Nephron (organoid): Measurements from ENCODE around the gene ANKRD13B.

Experiments
- H3K27ac Mint-ChIP-seq, 3 experiments: 2 replicates each; pipeline ENCODE4 v1.8.0; 2020; ENCODE audit warnings: mixed read lengths in 3 of 3, mild to moderate bottlenecking in 2 of 3, moderate library complexity in 1 of 3
- H3K27me3 Mint-ChIP-seq: 2 replicates; pipeline ENCODE4 v1.8.0; 2021; ENCODE audit warnings: low read depth, mild to moderate bottlenecking, moderate library complexity, mixed read lengths
- H3K36me3 Mint-ChIP-seq: 2 replicates; pipeline ENCODE4 v1.8.0; 2020; ENCODE audit warnings: low read depth, mixed read lengths
- H3K4me1 Mint-ChIP-seq: 2 replicates; pipeline ENCODE4 v1.8.0; 2020; ENCODE audit warnings: mixed read lengths
- H3K4me3 Mint-ChIP-seq, 3 experiments: 2 replicates each; pipeline ENCODE4 v1.8.0; 2020; ENCODE audit warnings: mild to moderate bottlenecking in 3 of 3, mixed read lengths in 3 of 3, moderate library complexity in 2 of 3
- H3K9me3 Mint-ChIP-seq: 2 replicates; pipeline ENCODE4 v1.8.0; 2020; ENCODE audit warnings: mixed read lengths
- TF ChIP-seq, protein P1 (sequence below), 3 experiments: fragments of 200-600 bp; sonication (generic); IDR thresholded peaks; one replicate each; pipeline ENCODE4 v1.5.0; 2021; ENCODE audit warnings: antibody characterized with exemption in 3 of 3; ENCODE audit not compliant: unreplicated experiment in 3 of 3

Gene ANKRD13B

DNA sequence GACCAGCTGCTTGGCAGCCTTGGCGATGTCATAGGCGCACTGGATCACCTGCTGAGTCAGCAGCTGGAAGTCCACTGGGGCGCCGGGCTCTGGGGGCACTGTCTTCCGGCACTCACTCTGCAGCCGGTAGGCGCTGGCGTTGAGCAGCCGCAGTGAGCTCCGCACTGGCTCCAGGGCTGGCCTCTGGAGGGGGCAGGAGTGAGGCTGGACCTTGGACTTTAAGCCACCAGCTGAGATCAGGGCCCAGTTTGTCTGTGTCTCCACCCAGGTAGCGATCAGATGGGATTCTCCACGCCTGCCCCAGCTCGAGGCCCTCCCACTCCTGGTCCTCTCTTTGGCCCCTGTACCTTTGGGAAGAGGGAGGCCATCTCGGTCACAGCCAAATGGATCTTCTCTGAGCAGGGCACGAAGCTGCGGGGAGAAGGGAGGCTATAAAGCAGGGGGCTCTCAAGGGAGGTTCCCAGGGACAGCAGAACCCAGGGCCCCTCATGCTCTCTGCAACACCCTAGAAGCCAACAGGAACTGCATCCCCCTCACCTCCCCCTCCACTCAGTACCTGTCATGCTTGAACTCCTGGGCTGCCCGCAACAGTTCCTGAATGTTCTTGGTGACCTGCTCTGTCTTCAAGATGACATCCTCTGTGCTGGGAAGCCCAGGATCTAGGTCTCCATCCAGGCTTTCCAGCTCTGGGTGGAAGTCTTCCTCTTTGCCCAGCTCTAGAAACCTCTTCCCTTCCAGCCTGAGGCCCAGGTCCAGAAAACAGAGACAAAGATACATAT is 18.0 kb upstream of the ANKRD13B start:
- TF ChIP-seq, protein P1, sequence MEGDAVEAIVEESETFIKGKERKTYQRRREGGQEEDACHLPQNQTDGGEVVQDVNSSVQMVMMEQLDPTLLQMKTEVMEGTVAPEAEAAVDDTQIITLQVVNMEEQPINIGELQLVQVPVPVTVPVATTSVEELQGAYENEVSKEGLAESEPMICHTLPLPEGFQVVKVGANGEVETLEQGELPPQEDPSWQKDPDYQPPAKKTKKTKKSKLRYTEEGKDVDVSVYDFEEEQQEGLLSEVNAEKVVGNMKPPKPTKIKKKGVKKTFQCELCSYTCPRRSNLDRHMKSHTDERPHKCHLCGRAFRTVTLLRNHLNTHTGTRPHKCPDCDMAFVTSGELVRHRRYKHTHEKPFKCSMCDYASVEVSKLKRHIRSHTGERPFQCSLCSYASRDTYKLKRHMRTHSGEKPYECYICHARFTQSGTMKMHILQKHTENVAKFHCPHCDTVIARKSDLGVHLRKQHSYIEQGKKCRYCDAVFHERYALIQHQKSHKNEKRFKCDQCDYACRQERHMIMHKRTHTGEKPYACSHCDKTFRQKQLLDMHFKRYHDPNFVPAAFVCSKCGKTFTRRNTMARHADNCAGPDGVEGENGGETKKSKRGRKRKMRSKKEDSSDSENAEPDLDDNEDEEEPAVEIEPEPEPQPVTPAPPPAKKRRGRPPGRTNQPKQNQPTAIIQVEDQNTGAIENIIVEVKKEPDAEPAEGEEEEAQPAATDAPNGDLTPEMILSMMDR (IDR thresholded peaks at IDR 0.05; ENCODE audit: unreplicated experiment in 3 of 3), result no peak
- no peaks in the 10 kb centered on the region for H3K9me3 Mint-ChIP-seq
- H3K4me1 Mint-ChIP-seq, result peaks cover 26% of the 10 kb centered on the region
- H3K27me3 Mint-ChIP-seq, result peaks cover 9% of the 10 kb centered on the region
- H3K4me3 Mint-ChIP-seq, result peak overlapping the region in 1 of 3 experiments; percentile 38
- H3K36me3 Mint-ChIP-seq, result peaks cover 19% of the 10 kb centered on the region
- H3K27ac Mint-ChIP-seq, result peak overlapping the region in 1 of 3 experiments; percentile 41

DNA sequence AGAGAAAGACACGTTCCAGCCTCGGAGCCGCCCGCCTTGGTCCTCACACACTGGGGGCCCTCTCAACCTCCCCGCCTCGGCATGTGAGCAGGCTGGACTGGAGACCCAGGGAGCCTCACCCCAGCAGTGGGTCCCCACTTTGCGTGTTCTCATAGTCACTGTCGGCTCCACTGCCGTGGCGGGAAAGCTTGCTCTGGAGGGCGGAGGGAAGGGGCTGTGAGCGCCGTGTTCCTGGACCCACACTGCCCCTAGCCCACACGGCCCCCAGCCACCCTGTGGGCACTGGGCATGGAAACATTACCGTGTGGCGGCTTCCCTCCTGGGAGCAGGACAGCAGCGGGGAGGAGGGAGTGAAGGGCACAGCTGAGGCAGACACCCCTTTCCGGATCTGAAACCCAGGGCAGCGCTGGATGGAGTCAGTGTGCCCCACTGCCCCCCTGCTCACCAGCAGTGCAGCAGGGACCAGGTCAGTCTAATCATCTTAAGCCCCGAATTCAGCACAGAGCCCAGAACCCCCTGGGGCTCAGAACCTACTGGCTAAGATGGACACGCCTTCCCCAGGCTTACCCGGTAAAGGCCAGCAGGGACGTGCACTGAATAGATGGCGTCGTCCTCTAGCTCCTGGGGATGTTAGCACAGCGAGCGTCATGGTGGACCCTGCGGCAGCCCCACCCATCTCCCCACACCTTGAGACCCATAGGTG is 17.3 kb upstream of the ANKRD13B start:
- H3K9me3 Mint-ChIP-seq, result no peaks in the 10 kb centered on the region
- peaks cover 30% of the 10 kb centered on the region for H3K4me1 Mint-ChIP-seq
- no peak overlapping the region for H3K27ac Mint-ChIP-seq
- no peak overlapping the region for H3K4me3 Mint-ChIP-seq
- H3K36me3 Mint-ChIP-seq, result peaks cover 24% of the 10 kb centered on the region
- TF ChIP-seq, protein P1 (IDR thresholded peaks at IDR 0.05; ENCODE audit: unreplicated experiment in 3 of 3), result no peak
- peaks cover 6% of the 10 kb centered on the region for H3K27me3 Mint-ChIP-seq

DNA sequence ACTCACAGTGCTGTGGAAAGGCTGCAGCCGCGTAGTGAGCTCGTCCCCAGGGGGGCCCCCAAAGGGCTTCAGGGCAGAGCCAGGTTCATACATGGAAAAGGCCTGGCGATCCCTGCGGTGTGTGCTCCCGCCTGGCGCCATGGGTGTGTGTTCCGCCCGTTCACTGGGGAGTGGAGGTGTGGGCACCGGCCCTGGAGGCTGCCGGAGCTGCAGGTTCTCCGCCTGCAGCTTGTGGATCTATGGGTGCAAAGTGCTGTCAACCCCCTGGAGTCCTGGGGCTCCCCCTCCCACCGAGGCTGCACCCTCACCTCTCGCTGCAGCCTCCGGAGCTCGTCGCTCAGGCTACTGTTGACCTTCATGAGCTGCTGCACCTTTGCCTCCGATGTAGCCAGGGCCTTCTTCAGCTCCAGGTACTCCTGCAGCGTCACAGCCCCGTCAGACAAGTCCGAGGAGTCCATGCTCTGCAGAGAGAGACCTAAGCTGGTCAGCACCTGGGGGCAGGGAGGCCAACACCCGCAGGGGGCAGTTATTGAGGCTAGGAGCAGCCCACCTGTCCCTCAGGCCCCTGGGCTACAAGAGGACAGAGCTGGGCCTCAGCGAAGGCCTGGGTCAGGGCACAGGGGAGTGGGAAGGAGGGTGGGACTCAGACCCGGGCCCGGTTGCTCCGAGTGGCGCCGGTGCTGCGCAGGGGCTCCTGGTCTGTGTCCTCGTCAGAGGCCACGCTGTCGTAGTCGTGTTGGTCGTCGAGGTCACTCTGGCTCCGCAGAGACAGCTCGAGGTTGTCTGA is 16.5 kb upstream of the ANKRD13B start:
- H3K4me3 Mint-ChIP-seq, result no peak overlapping the region
- peaks cover 20% of the 10 kb centered on the region for H3K36me3 Mint-ChIP-seq
- no peaks in the 10 kb centered on the region for H3K27me3 Mint-ChIP-seq
- TF ChIP-seq, protein P1 (IDR thresholded peaks at IDR 0.05; ENCODE audit: unreplicated experiment in 3 of 3), result no peak
- no peak overlapping the region for H3K27ac Mint-ChIP-seq
- no peaks in the 10 kb centered on the region for H3K9me3 Mint-ChIP-seq
- H3K4me1 Mint-ChIP-seq, result peaks cover 22% of the 10 kb centered on the region

DNA sequence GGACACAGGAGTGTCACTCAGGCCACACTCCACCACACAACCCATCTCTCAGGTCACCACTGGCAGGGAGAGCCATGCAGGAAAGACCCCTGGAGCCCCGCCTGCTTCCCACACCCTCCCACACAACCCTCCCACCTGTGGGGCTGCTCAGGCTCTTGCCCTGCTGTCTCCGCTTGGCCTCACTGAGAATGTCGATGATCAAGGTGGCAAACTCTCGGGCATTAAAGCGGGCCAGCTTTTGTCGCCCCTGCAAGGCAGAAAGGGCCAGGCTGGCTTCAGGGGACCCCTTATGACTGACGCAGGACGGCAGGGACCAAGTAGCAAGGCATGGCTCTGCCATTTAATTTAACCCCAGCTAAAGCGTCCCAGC is 15.9 kb upstream of the ANKRD13B start:
- Mint-ChIP-seq H3K27me3 (no peaks in the 10 kb centered on the region), H3K27ac (no peak overlapping the region), H3K4me3 (no peak overlapping the region), H3K36me3 (peaks cover 20% of the 10 kb centered on the region), H3K9me3 (no peaks in the 10 kb centered on the region), H3K4me1 (peaks cover 19% of the 10 kb centered on the region)
- TF ChIP-seq, protein P1 (IDR thresholded peaks at IDR 0.05; ENCODE audit: unreplicated experiment in 3 of 3), result no peak

DNA sequence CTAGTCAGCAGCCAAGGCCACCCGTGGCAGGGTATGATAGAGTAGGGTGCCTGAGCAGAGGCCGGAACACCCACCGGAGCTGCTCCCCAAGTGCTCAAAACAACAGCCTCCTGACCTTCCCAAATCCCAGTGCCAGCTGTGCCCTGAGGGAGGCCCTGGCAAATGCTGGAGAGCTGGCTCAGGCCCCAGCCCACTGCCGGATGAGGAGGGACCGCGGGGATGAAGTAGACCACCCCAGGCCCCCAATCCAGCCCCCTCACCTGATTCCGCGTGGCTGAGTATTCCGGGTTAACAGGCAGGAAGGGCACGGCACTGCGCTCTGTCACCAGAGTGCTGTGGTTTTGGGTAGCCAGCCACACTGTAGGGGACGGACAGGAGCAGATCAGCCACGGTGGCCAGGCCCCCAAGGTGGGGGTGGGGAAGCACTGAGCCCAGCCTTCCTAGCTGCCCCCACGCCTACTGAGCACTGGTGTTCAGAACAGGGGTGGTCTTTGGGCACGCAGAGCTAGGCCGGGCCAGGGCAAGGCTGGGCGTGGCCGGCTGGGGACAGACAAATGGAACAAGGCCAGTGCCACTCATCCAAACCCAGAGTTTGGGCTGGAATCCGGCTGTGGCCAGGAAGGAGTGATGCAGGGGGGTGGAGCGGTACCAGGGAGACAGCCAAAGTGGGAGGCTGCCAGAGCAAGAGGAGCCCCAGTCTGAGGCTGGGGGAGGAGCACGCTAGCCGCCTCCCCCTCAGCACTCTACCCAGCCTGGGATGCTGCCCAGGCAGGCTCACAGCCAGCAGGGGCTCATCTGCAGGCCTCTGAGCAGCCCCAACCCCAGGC is 15.3 kb upstream of the ANKRD13B start:
- Mint-ChIP-seq H3K9me3 (no peaks in the 10 kb centered on the region), H3K27ac (no peak overlapping the region), H3K36me3 (peaks cover 24% of the 10 kb centered on the region), H3K4me1 (peaks cover 19% of the 10 kb centered on the region), H3K27me3 (no peaks in the 10 kb centered on the region), H3K4me3 (no peak overlapping the region)
- TF ChIP-seq, protein P1 (IDR thresholded peaks at IDR 0.05; ENCODE audit: unreplicated experiment in 3 of 3), result no peak
